Activated CD8-positive, alpha-beta memory T cell treated with anti-CD3 and anti-CD28 coated beads, Interleukin-2, amount 50 U/mL, for 24 hours (primary cell): ENCODE measurements around the gene EXOC6.
"Not testable (repeated sequence)": the region's sequence is repeated elsewhere in the genome, so short reads cannot be mapped to it uniquely, and the experiment has no call there.

Experiments used
- DNase-seq: peaks from one replicate; pipeline ENCODE4 v3.0.0-alpha.2; 2020; ENCODE audit errors: extremely low read depth

The EXOC6 gene

DNA sequence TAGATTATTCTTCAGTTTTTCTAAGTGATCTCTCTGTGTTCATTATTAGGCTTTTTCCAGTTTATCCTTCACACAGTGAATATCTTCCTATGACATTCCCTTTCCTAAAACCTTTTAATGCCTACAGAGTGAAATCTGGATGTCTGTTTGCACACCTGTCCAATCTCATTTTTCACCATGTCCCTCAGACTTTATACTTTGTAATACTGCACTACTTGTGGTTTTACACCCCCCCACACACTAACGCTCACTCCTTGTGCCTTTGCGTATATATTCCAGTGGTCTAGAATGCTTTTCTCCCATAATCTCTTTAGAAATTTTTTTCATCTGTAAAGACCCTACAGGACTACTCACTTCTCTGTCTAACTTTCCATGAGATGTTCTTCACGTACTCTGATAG lies 98.2 kb downstream of the EXOC6 start:
- no peak for DNase-seq

- DNase-seq, result not testable (repeated sequence)
These were observed 104.3 kb downstream of the EXOC6 start for GRCh38 chr10:92952573-92952972.

DNA sequence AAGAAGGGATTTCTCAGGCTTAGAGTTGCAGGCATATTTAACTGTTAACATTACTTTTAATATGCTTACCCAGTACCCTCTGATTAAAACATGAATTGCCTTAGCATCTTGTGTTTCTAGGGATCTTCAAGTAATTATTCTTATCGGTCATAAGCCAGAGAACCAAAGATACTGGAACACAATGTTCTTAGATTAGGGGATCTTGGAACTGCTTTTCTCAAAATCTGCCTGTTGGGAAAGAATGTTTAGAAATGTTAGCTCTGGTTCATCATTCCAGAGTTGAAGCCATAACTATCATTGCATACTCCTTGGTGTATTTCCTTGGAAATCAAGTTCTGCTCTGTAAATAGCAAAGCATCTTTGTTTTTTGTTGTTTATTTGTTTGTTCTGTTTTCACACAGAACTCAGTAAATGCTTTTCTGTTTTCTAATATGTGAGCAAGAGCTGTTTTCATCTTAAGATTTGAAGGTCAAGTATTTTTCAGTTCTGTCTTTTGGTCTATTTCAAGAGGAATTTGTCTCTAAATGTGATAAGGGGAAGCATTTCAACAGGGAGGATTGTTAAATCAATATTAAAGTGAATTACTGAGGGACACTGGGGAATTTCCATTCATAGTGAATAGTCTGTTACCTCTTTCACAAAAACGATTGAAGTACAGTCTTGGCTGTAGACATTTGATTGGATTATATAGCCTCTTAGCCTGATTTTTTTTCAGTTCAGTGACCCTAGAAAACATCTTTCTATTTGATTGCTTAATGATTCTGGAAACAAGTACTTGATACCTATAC lies 109.1 kb downstream of the EXOC6 start:
- no peak for DNase-seq

GRCh38 chr10:92961638-92962037 lies 113.3 kb downstream of the EXOC6 start:
- DNase-seq, result no peak

DNA sequence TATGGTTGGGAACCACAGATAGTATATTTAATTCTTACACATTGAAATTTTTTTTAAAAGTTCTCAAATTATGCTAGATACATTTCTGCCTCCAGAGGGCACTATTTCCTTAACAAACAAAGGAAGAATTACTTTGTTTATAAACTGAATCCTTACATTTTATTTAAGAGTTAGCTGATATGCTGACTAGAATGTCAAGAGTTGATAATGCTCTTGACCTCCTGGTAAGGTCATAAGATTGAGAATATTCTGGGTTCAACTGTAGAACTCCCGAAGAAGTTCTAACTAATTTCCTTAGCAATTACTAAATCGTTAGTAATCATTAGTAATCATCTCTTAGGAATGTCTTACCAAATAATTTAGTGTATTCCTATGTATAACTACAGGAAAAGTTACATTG lies 117.0 kb downstream of the EXOC6 start:
- no peak for DNase-seq

- no peak for DNase-seq
These were observed 119.3 kb downstream of the EXOC6 start for GRCh38 chr10:92967641-92968040.

DNA sequence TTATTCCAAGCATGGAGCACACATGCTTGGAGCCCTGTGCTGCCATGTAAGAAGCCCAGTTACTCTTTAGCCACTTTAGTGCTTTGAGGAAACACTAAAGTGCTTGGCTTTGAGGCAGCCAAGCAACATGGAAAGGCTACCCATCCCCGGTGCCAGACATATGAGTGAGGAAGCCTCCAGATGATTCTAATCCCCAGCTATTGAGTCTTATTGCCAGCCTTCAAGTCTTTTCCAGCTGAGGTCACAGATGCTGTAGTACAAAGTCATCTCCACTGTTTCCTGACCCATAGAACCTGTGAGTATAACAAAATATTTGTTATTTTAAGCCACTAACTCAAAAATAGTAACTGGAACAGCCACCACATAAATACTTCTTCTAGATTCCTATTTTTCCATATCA lies 120.8 kb downstream of the EXOC6 start:
- no peak for DNase-seq

GRCh38 chr10:92970301-92971070 lies 122.2 kb downstream of the EXOC6 start:
- DNase-seq, result no peak

- no peak for DNase-seq
These were observed 123.9 kb downstream of the EXOC6 start for GRCh38 chr10:92972066-92972870.

DNA sequence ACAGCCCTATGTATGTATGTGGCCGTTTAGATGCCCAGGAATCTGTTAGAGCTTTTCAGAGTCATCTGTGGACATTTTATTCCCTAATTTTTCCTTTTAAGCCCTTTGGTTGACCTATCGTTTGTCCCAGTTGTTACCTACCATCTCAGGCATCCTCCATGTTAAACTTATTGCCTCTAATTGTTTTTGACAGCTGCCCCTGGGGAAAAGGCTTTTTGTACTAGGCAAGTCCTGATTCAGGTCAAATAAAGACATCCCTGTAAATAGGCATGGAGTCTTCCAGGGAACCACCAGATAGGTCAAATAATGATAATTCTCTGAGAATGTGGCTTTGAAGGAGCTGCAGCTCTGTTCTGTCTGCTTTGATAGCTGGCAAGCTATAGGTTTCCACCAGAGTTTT lies 124.6 kb downstream of the EXOC6 start:
- DNase-seq, result no peak

DNA sequence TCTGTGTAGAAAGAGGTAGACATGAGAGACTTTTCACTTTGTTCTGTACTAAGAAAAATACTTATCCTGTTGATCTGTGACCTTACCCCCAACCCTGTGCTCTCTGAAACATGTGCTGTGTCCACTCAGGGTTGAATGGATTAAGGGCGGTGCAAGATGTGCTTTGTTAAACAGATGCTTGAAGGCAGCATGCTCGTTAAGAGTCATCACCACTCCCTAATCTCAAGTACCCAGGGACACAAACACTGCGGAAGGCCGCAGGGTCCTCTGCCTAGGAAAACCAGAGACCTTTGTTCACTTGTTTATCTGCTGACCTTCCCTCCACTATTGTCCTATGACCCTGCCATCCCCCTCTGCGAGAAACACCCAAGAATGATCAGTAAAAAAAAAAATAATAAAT lies 128.0 kb downstream of the EXOC6 start:
- not testable (repeated sequence) for DNase-seq

DNA sequence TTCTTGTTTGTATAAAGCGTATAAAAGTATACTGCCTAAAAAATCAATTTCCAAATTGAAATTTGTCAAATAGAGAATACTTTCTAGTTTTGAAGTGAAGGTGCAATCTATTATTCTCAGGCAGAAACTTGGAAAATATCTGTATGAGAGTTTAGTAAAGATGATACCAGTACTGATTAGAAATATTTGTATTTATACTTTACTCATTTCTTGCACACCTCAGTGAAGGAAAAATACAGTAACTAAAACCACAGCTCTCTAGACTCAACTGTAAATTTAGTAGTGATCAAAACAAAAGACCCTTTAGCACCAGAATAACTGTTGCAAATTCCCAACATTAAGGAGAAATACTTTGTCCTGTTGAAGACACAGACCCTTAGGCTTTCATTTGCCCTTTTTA lies 140.9 kb downstream of the EXOC6 start:
- DNase-seq, result no peak

- no peak for DNase-seq
These were observed 142.3 kb downstream of the EXOC6 start for GRCh38 chr10:92990615-92991014.

DNA sequence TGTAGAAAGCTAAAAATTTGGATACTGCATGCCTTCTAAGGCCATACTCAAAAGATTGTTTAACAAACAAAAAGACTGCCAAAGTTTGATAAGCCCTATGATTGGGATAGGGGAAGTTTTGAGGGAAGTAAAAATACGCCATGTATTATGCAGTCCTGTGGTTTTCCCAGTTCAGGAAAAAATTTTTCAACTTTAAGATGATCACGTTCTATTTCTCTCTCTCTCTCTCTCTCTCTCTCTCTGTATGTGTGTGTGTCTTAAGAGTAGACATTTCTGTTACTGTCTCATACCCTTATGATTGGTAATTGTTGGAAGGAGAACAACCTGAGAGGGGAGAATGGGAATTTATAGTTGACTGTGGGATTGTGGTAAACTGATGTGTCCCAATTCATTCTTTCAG lies 143.2 kb downstream of the EXOC6 start:
- no peak for DNase-seq

DNA sequence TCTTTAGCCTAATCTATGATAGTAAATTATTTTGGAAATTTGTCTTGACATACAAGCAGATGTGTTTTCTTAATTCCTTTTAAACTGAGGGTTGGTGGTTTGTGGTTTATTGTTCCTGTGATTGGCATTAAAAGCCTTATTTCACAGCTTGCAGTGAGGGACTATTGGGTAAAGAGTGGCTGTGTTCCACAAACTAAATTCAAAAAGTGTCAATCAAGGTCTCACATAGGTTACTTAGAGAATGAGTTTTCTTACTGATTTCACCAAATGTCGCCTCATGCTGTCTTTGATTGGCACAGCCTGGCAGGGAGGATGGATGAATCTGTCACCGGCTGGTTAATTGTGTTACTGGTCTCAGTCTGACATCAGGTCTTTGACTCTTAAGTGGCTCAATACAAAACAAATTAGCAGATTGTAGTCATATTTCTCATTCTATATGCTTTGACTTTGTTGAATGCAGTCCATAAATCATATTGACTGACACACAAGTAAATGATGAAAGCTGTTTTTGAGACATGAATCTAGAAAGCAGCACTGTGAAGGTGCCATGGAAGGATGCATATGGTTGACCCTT lies 145.5 kb downstream of the EXOC6 start:
- DNase-seq, result no peak

- DNase-seq, result no peak
These were observed 147.2 kb downstream of the EXOC6 start for GRCh38 chr10:92995509-92995908.

GRCh38 chr10:92997620-92998019 lies 149.3 kb downstream of the EXOC6 start:
- DNase-seq, result no peak

DNA sequence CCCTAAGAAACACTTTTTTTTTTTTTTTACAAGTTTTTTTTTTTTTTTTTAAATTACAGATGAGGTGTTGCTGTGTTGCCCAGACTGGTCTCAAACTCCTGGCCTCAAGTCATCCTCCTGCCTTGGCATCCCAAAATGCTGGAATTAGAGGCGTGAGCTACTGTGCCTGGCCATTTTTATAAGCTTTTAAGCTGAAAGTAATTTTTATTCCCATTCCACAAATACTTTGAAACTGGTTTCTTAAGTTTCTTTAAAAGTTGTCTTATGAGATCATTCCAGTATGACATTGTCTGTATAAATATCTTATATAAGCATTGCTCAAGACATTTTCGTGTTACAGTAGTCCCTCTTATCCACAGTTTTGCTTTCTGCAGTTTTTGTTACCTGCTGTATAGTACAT lies 150.9 kb downstream of the EXOC6 start:
- no peak for DNase-seq

DNA sequence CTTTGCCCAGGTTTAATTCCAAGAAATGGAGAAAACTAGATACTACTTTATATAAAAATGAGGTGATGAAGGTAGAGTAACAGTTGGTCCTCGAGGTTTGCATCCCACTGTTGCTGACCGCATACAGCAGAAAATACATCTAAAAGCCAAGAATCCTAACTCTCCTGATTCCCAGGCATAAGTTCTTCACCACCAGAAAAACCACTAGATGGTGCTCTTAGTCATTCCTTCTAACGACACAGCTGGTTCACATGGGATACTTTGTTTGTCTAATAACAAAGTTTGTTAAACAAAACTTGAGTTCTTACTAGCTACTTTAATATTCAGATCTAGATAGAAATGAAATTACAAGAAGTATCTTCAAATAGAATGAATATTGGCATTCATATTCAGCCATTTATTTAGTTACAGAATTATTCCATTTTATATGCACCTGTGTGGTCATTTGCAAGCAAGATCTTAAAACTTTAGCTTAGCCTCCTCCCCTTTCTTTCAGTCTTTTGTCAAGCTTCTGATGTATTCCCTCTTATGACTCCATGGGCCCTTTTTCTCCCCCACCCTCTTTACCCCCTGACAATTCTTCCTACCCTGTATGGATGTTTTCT lies 158.2 kb downstream of the EXOC6 start:
- no peak for DNase-seq

DNA sequence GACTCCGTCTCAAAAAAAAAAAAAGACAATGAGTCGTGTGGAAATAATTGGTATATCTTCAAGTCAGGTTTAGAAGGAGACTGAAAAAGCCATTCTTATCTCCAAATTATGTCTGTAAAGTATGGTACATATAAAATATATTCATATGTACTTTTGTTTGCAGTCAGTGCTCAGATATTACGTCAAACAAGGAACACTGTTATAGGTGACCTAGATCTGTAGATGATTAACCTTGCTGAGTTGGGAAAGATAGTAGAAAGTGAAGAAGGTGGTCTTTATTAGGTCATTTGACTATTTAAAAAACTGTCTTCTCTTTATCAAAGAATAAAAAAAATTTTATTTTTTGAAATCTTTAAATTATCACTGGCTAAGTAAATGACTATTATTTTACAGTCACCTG lies 167.4 kb downstream of the EXOC6 start:
- DNase-seq, result no peak

DNA sequence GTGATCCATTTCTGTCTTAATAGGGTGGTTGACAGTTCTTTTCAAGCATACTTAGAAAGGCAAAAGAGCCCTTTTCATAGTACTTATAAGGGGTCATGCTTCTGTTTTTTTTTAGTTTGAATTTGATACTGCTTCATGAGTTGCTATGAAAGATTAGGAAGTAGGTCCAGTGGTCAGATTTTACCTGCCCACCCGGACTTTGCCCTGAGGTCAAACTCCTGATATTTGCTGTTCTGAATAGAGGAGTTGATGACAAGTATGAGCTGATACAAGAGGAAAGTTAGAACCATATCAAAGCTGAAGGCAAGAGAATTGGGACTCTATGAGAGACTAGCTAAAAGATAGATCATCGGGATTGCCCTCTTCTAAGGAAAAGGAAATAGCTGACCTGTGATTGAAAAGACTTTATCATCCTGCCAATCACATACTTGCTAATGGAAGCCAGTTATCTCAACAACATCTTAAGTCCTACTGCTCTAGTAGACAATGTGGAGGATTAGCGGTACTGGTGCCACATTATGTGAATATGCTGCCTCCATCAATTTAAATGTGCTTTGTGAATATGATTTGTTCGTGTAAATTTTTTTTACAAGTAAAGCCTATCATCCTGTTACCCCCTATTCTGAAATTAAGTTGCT lies 174.8 kb downstream of the EXOC6 start:
- no peak for DNase-seq
